ENCODE measurements around the gene GSK3B. TPM values are rescaled to one million over a fixed set of nuclear protein-coding genes. Genes with fewer than 3 reads are reported as not detected.
"Not testable (repeated sequence)": the region's sequence is repeated elsewhere in the genome, so short reads cannot be mapped to it uniquely, and the experiment has no call there.

The GSK3B gene
- total RNA-seq, 3 donors from 2014 or later (not counting 1 experiment from before 2014, with no cell fraction given) = 61.3 to 67.0 (median 62.7) TPM

DNA sequence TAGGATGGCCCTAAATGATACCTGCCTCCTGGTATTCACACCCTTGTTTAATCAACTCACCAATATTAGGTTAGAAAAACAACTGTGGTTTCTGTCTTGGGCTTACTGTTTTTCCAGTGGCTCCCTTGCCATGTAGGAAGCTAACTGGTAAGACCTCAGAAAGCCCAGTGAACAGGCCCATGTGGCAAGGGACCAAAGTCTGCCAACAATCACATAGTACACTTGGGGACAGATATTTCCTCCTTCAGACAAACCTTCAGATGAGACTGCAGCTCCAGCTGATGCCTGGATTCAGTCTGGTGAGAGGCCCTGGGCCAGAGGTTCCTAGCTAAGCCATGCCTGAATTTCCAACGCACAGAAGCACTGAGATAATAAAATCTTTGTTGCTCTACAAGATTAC lies 96.1 kb downstream of the GSK3B start:
- Histone ChIP-seq H3K27me3 (ENCODE audit: control insufficient read depth, insufficient read depth, low read length) (no peaks in the 10 kb centered on the region), H3K27ac (ENCODE audit: low read length) (no peak overlapping the region), H3K9me3 (ENCODE audit: control insufficient read depth, insufficient read depth, low read length) (no peaks in the 10 kb centered on the region), H3K4me1 (ENCODE audit: control insufficient read depth, insufficient read depth, low read length) (no peaks in the 10 kb centered on the region), H3K4me3 (ENCODE audit: low read length) (no peak overlapping the region), H3K36me3 (ENCODE audit: control insufficient read depth, insufficient read depth, low read length) (peaks cover 13% of the 10 kb centered on the region)
- ATAC-seq (no peak), DNase-seq (no peak)
- Mint-ChIP-seq H3K27me3 (ENCODE audit: low read depth in 2 of 2) (no peaks in the 10 kb centered on the region), H3K4me3 (no peak overlapping the region), H3K4me1 (peaks cover 29 to 33% of the 10 kb centered on the region in 2 donors), H3K36me3 (peaks cover 12% of the 10 kb centered on the region), H3K9me3 (no peaks in the 10 kb centered on the region), H3K27ac (peak overlapping the region; percentile 12 to 41)
- intact Hi-C loops (cut with micrococcal nuclease) = no loop called here
- WGBS (ENCODE audit: insufficient coverage) = 100% methylated on average over 1 of the region's 1 CpG
- TF ChIP-seq, protein P1, sequence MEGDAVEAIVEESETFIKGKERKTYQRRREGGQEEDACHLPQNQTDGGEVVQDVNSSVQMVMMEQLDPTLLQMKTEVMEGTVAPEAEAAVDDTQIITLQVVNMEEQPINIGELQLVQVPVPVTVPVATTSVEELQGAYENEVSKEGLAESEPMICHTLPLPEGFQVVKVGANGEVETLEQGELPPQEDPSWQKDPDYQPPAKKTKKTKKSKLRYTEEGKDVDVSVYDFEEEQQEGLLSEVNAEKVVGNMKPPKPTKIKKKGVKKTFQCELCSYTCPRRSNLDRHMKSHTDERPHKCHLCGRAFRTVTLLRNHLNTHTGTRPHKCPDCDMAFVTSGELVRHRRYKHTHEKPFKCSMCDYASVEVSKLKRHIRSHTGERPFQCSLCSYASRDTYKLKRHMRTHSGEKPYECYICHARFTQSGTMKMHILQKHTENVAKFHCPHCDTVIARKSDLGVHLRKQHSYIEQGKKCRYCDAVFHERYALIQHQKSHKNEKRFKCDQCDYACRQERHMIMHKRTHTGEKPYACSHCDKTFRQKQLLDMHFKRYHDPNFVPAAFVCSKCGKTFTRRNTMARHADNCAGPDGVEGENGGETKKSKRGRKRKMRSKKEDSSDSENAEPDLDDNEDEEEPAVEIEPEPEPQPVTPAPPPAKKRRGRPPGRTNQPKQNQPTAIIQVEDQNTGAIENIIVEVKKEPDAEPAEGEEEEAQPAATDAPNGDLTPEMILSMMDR (IDR thresholded peaks at IDR 0.05) = no peak

- no peak overlapping the region for H3K4me3 Mint-ChIP-seq
- H3K36me3 Mint-ChIP-seq = peaks cover 8% of the 10 kb centered on the region
- Histone ChIP-seq H3K27ac (ENCODE audit: low read length) (no peak overlapping the region), H3K9me3 (ENCODE audit: control insufficient read depth, insufficient read depth, low read length) (no peaks in the 10 kb centered on the region), H3K4me1 (ENCODE audit: control insufficient read depth, insufficient read depth, low read length) (no peaks in the 10 kb centered on the region), H3K36me3 (ENCODE audit: control insufficient read depth, insufficient read depth, low read length) (no peaks in the 10 kb centered on the region), H3K27me3 (ENCODE audit: control insufficient read depth, insufficient read depth, low read length) (no peaks in the 10 kb centered on the region), H3K4me3 (ENCODE audit: low read length) (no peak overlapping the region)
- H3K9me3 Mint-ChIP-seq = no peaks in the 10 kb centered on the region
- no peak for DNase-seq
- peaks cover 34 to 50% of the 10 kb centered on the region in 2 donors for H3K4me1 Mint-ChIP-seq
- peak overlapping the region in 1 of 2 donors; percentile 22 for H3K27ac Mint-ChIP-seq
- TF ChIP-seq, protein P1 (IDR thresholded peaks at IDR 0.05) = no peak
- intact Hi-C loops (cut with micrococcal nuclease) = no loop called here
- no peaks in the 10 kb centered on the region for H3K27me3 Mint-ChIP-seq (ENCODE audit: low read depth in 2 of 2)
- ATAC-seq = no peak
These were observed 103.4 kb downstream of the GSK3B start for GRCh38 chr3:119990888-119991287.

GRCh38 chr3:119989981-119990655 lies 104.1 kb downstream of the GSK3B start:
- peak overlapping the region; percentile 26 to 68 for H3K27ac Mint-ChIP-seq
- no peak overlapping the region for H3K27ac ChIP-seq (ENCODE audit: low read length)
- H3K27me3 ChIP-seq (ENCODE audit: control insufficient read depth, insufficient read depth, low read length) = no peaks in the 10 kb centered on the region
- peaks cover 16% of the 10 kb centered on the region for H3K36me3 Mint-ChIP-seq
- ATAC-seq (no peak), DNase-seq (no peak)
- H3K36me3 ChIP-seq (ENCODE audit: control insufficient read depth, insufficient read depth, low read length) = no peaks in the 10 kb centered on the region
- H3K4me3 ChIP-seq (ENCODE audit: low read length) = no peak overlapping the region
- H3K4me1 ChIP-seq (ENCODE audit: control insufficient read depth, insufficient read depth, low read length) = no peaks in the 10 kb centered on the region
- TF ChIP-seq, protein P1 (IDR thresholded peaks at IDR 0.05) = no peak
- 98% methylated on average over 7 of the region's 8 CpGs for WGBS (ENCODE audit: insufficient coverage)
- peaks cover 3 to 4% of the 10 kb centered on the region in 2 donors for H3K9me3 Mint-ChIP-seq
- peaks cover 38 to 58% of the 10 kb centered on the region in 2 donors for H3K4me1 Mint-ChIP-seq
- H3K27me3 Mint-ChIP-seq (ENCODE audit: low read depth in 2 of 2) = no peaks in the 10 kb centered on the region
- no peak overlapping the region for H3K4me3 Mint-ChIP-seq
- no peaks in the 10 kb centered on the region for H3K9me3 ChIP-seq (ENCODE audit: control insufficient read depth, insufficient read depth, low read length)
- intact Hi-C loops (cut with micrococcal nuclease) = no loop called here

DNA sequence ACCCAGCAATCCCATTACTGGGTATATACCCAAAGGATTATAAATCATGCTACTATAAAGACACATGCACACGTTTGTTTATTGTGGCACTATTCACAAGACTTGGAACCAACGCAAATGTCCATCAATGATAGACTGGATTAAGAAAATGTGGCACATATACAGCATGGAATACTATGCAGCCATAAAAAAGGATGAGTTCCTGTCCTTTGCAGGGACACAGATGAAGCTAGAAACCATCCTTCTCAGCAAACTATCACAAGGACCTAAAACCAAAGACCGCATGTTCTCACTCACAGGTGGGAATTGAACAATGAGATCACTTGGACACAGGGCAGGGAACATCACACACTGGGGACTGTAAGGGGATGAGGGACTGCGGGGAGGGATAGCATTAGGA lies 107.4 kb downstream of the GSK3B start:
- H3K27ac Mint-ChIP-seq; H3K9me3 ChIP-seq (ENCODE audit: control insufficient read depth, insufficient read depth, low read length); H3K4me3 ChIP-seq (ENCODE audit: low read length); H3K27me3 Mint-ChIP-seq (ENCODE audit: low read depth in 2 of 2); intact Hi-C loops (cut with micrococcal nuclease); ATAC-seq; DNase-seq; H3K4me3 Mint-ChIP-seq; H3K36me3 ChIP-seq (ENCODE audit: control insufficient read depth, insufficient read depth, low read length); H3K4me1 ChIP-seq (ENCODE audit: control insufficient read depth, insufficient read depth, low read length); H3K9me3 Mint-ChIP-seq; H3K27me3 ChIP-seq (ENCODE audit: control insufficient read depth, insufficient read depth, low read length); H3K27ac ChIP-seq (ENCODE audit: low read length): not testable (repeated sequence)
- Mint-ChIP-seq H3K4me1 (peaks cover 57 to 74% of the 10 kb centered on the region in 2 donors), H3K36me3 (peaks cover 34% of the 10 kb centered on the region)
- WGBS (ENCODE audit: insufficient coverage) = 100% methylated on average over 4 of the region's 4 CpGs
